ENCODE data around the gene EVX2.

EVX2 gene

DNA sequence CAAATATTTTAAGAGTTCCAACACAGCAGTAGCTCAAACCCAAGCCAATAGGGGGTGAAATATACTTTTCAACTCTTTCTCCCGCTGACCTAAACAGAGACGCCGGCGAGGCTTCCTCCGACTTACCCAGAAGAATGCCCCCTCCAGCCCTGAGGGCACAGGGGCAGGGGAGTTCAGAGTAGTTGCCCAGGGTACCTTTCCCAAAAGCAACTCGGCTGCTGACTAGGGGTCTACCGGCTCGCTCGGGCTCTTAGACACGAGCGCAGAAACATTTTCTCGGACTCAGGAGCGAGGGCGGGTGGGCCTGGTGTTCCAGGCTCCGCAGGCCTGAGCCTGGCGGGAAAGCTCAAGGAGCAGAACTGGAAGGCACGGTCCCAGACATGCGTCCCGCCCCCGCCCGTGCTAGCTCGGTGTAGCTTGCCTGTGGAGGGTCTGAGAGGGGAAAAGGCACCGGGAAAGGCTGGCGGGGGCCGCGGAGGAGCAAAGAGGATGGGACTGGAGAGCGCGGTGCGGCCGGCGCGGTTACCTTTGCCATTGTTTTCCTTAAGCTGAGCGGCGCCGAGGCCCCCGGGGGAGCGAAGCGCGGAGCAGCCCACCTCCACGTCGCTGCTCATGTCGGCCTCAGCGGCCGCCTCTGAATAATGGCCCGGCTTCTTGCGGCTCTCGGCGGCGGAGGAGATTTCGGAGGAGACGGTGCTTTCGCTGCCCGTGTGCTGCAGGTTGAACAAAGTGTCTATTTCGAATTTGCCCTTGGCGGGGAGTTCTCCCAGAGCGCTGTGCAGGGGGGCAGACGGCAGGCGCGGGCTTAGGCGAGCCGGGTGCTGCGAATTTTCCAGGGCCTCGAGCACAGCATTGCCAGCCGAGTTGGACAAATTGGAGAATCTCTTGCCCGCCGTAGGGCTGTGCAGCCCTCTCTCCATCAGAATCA, 674 bp downstream of the EVX2 start:
- DNase-seq (ENCODE audit: low read depth, low spot score): no peak

DNA sequence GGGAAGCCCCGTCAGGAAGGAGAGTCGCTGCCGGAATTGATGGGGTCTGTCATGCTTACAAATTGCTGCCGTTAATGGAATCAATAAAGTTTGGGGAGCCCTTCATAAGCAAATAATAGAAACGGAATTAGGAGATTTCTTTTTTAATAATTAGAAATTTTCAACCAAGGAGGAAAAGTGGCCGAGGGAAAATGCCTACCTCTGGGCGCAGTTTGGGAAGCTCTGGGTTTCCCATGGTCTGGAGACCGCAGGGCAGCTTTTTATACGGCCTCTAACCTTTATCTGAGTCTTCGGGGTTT, 1.3 kb downstream of the EVX2 start:
- DNase-seq (ENCODE audit: low read depth, low spot score): no peak

DNA sequence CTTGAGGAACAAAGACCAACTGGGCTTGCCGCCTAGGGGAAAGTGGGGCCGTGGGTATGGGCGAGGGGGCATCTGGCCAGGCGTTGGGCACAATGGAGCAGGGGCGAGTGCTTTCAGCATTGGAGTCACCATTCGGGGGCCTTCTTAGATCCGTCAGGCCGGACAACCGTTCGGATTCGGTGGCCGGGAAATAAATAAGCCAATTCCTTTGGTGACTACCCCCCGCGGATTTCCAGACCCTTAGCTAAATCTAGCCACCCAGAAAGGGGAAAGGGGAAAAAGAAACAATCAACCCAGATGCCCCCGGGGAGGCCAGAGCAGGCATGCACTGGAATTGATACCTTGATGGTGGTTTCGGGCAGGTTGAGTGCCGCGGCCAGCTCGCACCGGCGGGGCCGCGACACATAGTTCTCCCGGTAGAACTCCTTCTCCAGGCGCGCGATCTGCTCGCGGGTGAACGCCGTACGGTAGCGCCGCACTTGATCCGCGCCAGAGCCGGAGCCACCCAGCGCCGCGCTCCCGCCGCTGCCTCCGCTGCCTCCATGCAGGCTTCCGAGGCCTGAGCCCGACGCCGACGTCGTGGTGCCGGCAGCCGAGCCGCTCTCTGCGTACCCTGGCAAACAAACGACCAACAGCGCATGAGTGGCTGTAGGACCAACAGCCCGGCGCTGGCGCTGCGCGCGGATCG, 1.8 kb downstream of the EVX2 start:
- no peak for DNase-seq (ENCODE audit: low read depth, low spot score)

DNA sequence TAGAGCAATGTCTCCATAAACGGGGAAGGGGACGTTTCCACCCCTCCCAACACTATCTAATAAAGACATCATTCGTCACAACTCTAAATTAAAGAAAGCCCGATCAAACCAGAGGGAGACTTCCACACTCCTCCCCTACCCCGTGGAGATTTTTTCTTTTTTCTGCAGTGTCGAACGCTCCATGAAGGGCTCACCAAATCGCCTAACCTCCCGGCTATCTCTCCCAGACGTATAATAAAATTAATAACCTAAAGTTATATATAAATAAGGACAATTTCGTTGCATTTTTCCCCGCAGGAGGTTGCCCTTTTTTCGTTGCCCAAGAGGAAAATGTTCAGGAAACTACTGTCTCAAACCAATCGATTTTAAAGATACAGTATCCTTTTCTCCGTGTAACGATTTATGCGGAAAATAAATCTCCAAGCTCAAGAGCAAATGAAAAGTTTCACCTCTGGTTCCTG, 2.4 kb downstream of the EVX2 start:
- no peak for DNase-seq (ENCODE audit: low read depth, low spot score)

DNA sequence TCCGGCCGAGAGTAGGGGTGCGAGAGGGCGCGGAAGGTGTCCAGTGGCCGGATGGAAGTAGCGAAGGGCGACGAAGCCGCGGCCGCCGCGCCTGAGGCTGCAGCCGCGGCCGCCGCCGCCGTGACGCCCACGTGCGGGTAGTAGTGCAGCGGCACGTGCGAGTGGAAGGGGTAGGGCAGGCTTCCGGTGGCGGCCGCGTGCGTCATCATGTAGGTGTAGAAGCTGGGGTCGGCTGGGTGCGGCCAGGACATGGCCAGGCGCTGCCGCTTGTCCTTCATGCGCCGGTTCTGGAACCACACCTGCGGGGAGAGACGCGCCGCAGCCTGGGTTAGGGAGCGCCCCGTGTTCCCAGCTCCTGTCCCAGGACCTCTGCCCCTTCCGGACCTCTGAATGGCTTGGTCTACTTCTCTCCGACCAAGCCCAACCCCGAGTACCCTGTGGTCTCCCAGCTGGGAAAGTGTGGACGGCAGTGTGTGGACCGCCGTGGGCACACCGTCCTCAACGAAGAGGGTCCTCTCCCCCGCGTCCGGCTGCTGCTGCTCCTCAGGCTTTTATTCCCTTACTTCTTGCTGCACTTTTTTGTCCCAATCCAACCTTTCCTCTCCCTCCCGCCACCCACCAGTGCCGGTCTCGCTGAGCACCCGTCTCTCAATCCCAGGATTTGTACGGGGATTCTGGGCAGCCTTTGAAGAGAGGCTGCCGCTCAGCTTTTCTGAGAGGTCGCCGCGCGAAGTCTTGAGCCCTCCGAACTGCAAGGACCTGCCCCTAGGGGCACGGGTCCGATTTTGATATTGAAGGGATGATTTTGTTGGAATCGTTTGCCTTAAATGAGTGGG, 3.0 kb downstream of the EVX2 start:
- DNase-seq (ENCODE audit: low read depth, low spot score): no peak

DNA sequence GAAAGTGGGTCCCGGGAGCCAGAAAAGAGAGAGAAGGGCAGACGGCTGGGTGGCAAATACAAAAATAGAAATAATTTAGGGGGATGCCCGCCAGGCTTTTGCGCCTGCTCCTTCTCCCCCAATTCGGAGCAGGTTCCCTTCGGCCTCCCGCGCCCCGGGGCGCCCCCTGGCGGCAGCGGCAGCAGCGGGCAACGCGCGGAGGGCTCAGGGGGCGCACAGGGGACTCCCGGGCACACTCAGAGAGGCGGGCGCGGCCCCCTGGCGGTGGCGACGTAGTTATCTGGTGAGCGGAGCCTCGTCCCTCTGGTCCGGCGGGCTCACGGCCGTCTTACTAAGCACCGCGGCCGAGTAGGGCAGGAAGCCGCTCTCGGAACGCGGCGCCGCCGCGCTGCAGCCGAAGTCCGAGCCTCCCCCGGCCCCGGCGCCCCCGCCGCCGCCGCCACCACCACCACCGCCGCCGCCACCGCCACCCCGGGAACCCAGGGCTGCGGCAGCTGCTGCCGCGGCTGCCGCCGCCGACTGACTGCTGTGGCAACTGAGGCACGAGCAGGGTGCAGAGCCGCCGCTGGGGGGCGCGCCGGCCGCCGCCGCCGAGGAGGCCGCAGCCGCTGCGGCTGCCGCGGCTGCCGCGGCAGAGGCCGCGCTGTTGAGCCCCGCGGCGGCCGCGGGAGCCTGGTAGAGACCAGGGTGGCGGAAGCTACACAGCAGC, 3.8 kb downstream of the EVX2 start:
- DNase-seq (ENCODE audit: low read depth, low spot score): no peak

DNA sequence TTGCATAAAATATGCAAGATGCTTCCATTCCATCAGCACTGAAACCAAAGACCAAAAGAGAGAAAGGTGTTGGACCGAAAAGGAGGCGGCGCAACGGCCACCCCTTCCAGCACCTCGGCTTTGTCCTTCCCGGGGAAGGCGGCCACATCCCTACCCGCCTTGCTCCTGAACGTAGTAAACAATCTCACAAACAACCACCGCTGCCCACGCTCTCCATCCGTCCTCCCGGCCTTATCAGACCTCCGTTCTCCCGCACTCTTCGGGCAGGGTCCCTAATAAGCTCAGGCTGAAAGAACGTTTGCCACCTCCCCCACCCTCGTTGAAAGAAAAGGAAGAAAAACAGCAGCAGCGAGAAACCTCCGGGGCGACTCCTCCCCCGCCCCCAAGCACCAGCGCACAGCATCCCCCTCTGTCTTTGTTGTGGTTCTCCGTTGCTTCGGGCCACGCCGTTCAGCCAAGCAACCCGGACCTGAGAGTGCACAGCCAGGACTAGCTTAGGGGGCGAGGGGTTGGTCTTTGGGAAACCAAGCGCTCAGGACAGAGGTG, 4.4 kb downstream of the EVX2 start:
- DNase-seq (ENCODE audit: low read depth, low spot score): no peak

DNA sequence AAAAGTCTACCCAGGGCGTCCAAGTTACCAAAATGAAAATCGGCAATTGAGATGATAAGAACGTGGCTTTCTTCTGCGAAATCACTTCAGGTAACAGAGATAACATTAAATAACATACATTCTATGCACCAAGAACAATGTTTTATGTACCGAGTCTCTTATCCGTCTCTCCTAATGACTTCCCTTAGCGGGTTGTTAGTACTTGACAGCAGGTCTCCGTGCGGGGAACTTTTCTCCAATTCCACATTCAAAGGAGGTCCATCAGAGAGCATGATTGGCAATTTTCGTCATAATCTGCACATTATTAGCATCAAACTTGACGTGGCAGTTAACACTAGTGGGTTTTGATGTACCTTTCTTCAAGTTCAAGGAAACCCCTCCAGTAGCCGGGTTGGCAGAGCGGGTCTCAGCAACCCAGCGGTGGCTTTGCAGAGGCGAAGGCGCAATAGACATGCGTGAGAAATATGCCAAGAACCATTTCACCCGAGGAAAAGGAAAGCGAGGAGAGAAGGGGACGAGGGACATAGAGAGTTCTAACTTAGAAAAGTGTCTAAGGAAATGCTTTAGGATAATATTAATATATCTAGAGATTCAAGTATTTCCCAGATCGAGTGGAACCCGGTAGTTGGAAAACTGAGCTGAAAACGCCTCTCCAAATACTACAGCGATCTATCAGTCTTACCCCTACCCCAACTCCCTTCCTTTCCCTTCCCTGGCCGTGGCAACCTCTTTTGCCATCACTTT, 5.0 kb downstream of the EVX2 start:
- no peak for DNase-seq (ENCODE audit: low read depth, low spot score)

DNA sequence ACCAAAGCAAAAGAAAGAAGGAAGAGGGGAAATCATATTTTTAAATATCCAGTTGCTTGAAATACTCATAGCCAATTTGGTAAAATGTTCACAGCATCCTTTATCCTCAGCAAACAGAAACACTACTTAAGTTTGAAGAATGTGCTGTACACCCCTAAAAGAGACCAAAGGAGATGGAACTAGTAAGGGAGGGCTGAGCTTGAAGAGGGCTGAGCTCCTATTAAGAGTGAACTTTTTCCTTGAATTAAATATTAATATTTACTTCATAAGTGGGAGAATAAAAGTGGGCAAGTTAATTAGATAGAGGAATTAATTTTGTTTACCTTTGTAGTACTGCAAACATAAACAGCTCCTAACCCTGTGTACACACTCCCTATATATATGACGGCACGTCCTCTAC, 7.0 kb downstream of the EVX2 start:
- DNase-seq (ENCODE audit: low read depth, low spot score): no peak

DNA sequence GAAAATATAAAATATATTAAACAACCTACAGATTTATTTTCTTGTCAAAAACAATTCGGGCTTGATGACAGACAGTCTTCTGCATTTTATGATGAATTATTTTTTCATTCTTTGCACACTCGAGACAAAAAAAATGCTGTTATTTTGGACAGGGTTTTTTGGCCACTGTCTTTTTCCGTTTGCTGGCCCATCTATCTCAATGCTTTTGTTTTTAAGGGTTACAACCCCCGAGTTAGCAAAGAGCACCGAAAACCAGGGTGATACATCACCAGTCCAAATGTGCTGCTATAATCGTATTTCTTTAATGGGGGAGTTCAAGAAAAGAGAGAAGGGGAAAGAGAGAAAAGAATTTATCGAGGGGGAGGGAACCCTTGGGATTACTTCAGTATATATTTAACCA, 7.7 kb downstream of the EVX2 start:
- DNase-seq (ENCODE audit: low read depth, low spot score): no peak

DNA sequence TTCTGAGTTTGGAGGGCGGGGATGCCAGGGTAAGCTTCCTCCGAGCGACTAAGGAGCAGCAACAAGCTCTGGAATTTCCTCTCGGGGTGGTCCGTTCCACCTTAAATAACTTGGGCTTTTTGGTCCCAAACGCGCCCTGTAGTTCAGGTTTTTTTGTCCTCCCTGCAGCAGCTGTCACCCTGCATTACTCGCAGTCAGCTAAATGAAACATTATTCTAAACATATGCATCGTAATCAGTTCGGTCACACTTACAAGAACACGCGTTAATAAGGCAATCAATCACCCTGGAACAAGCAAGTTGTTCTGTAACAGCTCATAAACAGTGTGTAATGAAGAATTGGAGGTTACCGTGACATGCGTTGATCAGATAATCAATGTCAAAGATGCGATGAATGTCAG, 8.3 kb downstream of the EVX2 start:
- DNase-seq (ENCODE audit: low read depth, low spot score): no peak

DNA sequence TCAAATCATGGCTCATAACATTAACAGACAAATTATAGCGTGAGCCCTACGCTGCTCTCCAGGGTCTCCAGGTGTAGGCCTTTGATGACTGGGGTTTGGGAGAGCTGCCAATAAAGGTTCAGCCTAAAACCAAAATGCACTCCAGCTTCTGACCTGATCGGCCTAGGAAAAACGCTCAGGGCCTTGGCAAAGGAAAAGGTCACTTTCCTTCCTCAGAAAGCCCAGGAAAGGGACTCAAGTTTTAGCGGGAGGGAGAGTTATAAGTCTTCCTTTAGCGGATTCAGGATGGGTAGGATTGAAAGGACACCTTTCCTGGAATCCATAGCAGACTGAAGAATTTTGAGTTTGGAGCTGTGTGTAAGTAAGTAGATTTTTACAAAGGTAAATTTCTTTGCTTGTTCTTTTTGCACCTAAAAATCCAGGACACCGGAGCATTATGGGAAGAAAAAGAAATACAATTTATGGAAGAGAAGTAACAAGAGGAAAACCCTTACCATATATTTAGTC, 8.8 kb downstream of the EVX2 start:
- no peak for DNase-seq (ENCODE audit: low read depth, low spot score)

DNA sequence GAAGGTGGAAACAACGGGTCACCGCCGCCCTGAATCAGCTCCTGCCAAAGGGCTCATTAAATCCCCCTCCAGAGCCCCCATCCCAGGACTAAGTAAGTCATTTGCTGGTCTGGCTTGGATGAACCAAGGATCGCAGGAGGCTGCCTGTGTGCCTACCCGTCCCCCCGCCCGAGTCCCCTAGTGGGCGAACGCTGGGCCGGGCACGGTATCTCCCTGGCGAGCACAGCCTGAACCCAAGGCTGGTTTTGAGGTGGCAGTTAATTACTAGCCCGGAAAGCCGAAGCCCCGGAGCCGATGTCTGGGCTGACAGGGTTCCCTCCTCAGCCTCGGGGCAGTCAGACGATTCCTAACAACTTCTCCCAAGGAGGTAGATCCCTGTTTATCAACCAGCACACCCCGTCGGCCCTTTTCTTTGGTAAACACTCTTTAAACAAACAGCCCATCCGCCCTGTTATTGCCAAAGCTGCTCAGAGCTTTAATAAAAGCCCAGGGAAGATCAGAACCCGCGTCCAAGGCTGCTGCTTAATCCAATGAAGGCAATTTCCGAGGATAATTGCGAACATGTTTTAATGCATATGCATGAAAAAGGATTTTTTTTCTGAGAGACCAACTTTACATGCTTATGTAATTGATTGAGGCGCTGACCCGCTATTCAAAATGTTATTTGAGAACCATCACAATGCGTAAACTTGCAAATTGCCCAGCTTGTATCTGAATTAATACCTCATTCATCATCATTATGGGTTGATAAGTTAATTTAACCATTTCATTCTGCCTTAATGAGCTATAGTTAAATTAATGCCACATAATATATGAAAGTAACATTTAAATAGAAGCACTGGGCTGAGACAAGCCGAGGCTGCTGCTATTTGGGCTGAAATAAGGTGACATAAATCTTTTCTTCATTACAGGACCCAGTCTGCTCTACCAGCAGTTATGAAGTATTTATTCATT, 10.5 kb downstream of the EVX2 start:
- DNase-seq (ENCODE audit: low read depth, low spot score): no peak

DNA sequence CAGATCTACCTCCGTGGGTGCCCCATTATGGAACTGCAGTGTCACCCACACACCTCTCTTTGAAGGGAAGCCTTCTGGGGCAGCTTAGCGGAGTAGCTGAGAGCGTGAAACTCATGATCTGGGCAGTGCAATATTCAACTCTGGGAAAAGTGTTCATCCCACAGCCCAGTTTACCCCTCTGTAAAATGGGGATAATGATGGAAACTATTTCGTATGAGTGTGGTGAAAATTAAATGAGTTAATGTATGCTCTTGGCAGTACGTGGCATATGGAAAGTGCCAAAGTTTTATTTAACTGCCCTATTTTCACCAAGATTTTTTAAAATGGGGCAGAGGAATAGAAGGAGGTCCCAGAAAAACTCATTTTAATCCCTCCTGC, 11.5 kb downstream of the EVX2 start:
- DNase-seq (ENCODE audit: low read depth, low spot score): no peak

DNA sequence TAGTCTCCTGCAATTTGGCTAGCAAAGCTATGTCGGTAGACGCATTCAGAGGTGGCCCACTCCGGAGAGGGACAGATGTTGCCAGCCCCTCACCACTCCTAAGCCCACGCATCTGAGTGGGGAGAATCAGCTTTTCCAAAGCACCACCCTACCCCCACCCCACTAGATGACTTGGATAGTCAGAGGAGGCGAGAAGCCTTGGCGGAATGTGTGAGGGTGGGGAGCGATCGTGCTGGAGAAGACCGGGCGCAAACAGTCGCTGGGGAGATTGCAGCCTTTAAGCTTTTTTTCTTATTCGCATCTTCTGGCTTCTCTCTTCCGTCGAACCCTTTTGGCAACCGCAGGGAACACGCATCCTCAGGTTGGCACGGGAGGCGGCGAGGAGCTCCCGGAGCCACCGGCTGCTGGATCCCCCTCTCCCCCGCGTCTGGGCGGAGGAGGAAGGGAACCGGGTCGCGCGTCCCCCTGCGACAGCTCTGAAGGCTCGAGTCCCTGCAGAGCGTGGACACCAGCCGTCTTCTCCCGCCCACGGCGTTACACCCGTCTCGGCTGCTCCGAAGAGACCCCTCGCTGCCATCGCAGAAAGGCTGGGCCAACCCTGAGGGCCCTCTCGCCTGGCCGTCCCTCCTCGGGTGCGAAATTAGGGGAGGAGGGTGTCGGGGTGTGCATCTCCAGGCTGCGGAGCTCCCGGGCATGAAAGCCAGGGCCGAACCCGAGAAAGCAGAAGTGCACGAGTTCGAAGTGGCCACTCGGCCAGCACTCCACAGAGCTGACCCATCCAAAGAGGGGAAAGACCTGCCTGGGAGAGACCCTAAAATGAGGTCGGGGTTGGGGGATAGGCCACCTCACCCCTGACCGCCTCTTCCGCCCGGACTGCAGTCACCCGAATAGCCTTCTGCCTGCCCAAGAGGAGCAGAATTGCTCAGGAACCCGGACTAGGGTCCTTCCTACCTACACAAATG, 12.2 kb downstream of the EVX2 start:
- no peak for DNase-seq (ENCODE audit: low read depth, low spot score)

DNA sequence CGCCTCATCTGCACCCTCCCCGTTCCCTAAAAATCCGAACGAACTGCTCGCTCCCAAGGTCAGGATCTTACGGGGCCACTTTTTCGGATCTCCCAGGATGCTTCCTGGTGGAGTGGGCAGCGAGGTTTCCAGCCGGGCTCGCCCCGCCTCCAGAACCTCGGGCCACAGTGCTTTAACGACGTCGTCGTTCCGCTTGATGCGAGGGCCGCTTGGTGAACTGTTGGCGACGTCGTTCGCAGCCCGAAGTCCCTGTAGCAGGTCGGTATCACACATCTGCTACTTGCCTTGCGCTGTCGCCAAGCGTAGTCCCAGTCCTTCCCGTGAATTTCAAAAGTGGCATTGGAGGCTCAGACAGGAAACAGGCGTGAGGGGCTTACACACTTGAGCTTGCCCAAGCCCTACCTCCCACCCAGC, 15.3 kb downstream of the EVX2 start:
- no peak for DNase-seq (ENCODE audit: low read depth, low spot score)

DNA sequence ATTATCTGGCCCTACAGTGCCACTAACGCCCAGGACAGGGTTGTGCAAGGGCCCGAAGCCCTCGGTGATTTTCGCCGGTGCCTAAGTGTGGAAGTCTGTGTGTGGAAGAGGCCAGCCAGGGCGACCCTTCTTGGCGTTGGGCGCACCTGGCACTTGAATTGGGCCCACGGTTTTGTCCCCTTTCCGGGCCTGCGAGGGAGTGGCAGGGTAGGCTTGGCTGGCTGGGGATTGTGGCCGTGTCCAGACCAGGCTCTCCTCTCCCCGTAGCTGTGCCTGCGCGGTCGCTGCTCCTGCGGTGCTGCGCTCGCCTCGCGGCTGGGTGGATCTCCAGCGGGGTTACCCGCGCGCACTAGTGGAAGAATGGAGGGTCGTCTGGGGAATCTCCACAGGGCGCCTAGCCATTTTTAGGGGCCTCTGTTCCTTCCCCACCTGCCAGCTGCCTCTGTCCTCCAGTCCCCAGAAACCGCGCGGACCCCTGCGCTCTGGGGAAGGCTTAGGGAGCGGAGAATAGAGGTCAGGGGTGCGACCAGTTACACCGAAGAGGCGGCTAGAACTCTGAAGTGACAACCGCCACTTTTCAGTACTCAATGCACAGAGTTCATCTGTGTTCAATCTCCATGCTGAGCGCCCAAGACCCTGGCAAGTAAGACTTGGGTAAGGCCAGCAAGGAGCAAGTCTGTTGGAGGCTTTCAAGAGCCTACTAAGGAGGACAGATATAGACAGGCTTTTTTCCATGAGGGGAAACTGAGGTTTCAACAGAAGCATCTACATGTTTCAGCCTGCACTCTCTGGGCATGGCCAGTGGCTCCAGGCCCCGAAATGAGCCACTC, 16.0 kb downstream of the EVX2 start:
- DNase-seq (ENCODE audit: low read depth, low spot score): no peak

All from activated CD4-positive, CD25-positive, alpha-beta regulatory T cell treated with anti-CD3 and anti-CD28 coated beads, Interleukin-2, amount 50 U/mL, for 16 hours (primary cell).